ENCODE data around the gene SALL4. TPM values are rescaled to one million over a fixed set of nuclear protein-coding genes. Genes with fewer than 3 reads are reported as not detected.

Gene SALL4
- total and polyA plus RNA-seq, 4 donors: 0.16 to 3.6 (median 1.4) TPM

DNA sequence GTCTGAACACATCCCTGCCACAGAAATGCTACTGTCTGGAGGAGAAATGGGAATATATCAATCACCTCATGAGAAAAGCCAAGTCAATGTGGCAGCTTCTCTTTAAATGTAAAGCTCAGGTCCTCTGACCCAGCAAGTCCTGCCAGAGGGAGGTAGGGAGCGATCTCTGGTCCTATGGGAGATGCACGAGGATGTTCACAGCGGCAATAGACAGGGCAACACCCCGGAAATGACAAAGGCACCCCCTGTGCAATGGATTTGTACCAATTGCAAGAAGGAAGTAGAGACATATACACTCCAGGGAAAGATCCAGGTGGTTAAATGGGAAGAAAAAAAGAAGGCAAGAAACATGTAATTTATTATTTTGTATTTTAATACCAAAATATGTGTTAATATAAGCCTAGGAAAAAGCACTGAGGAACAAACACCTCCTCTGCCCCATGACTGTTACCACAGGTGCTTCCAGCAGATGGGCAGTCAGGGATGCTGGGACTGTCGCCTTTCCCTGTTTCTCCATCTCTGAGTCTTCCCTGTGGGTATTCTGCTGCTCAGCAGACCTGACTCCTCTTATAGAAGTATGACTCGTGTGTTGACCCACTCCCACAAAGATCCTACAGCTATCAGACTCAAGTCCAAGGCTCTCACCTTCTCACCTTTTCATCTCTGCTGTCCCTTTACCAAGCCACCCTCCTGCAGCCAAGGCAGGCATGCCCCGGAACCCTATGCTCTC lies 55.0 kb downstream of the SALL4 start:
- Histone ChIP-seq H3K9ac (ENCODE audit: low read depth in 1 of 2, low read length in 2 of 2) (no peak overlapping the region), H3K27ac (ENCODE audit: low read depth in 1 of 2, low read length in 2 of 2) (peak overlapping the region; percentile 40 to 46), H3K36me3 (ENCODE audit: control insufficient read depth in 4 of 4, insufficient read depth in 3 of 4, low read depth in 1 of 4, low read length in 3 of 4) (no peaks in the 10 kb centered on the region), H3K27me3 (ENCODE audit: control insufficient read depth in 4 of 4, insufficient read depth in 4 of 4, low read length in 3 of 4) (no peaks in the 10 kb centered on the region), H3K4me1 (ENCODE audit: control insufficient read depth in 4 of 4, insufficient read depth in 4 of 4, low read length in 3 of 4) (peaks cover 4 to 29% (median 14%) of the 10 kb centered on the region in 4 donors), H3K9me3 (ENCODE audit: control insufficient read depth in 4 of 4, low read length in 3 of 4) (no peaks in the 10 kb centered on the region), H3K4me3 (ENCODE audit: low read depth in 1 of 3, low read length in 3 of 3) (no peak overlapping the region)
- no peak for DNase-seq (ENCODE audit: low spot score)
- no peak for TF ChIP-seq YY1 (IDR thresholded peaks at IDR 0.05)
- no peak for TF ChIP-seq FOXA1 (IDR thresholded peaks at IDR 0.05)
- no peak for TF ChIP-seq HNF4A (conservative IDR thresholded peaks at IDR 0.05)
- no peak for TF ChIP-seq JUND (IDR thresholded peaks at IDR 0.05)
- no peak for TF ChIP-seq FOXA2 (IDR thresholded peaks at IDR 0.05)
- no peak for TF ChIP-seq RXRA (IDR thresholded peaks at IDR 0.05)
- TF ChIP-seq, protein P1, sequence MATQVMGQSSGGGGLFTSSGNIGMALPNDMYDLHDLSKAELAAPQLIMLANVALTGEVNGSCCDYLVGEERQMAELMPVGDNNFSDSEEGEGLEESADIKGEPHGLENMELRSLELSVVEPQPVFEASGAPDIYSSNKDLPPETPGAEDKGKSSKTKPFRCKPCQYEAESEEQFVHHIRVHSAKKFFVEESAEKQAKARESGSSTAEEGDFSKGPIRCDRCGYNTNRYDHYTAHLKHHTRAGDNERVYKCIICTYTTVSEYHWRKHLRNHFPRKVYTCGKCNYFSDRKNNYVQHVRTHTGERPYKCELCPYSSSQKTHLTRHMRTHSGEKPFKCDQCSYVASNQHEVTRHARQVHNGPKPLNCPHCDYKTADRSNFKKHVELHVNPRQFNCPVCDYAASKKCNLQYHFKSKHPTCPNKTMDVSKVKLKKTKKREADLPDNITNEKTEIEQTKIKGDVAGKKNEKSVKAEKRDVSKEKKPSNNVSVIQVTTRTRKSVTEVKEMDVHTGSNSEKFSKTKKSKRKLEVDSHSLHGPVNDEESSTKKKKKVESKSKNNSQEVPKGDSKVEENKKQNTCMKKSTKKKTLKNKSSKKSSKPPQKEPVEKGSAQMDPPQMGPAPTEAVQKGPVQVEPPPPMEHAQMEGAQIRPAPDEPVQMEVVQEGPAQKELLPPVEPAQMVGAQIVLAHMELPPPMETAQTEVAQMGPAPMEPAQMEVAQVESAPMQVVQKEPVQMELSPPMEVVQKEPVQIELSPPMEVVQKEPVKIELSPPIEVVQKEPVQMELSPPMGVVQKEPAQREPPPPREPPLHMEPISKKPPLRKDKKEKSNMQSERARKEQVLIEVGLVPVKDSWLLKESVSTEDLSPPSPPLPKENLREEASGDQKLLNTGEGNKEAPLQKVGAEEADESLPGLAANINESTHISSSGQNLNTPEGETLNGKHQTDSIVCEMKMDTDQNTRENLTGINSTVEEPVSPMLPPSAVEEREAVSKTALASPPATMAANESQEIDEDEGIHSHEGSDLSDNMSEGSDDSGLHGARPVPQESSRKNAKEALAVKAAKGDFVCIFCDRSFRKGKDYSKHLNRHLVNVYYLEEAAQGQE (IDR thresholded peaks at IDR 0.05): no peak
- TF ChIP-seq TAF1 (conservative IDR thresholded peaks at IDR 0.05): no peak
- TF ChIP-seq GABPA (IDR thresholded peaks at IDR 0.05 in 1 of 2, conservative IDR thresholded peaks at IDR 0.05 in 1 of 2): no peak
- TF ChIP-seq, protein P2, sequence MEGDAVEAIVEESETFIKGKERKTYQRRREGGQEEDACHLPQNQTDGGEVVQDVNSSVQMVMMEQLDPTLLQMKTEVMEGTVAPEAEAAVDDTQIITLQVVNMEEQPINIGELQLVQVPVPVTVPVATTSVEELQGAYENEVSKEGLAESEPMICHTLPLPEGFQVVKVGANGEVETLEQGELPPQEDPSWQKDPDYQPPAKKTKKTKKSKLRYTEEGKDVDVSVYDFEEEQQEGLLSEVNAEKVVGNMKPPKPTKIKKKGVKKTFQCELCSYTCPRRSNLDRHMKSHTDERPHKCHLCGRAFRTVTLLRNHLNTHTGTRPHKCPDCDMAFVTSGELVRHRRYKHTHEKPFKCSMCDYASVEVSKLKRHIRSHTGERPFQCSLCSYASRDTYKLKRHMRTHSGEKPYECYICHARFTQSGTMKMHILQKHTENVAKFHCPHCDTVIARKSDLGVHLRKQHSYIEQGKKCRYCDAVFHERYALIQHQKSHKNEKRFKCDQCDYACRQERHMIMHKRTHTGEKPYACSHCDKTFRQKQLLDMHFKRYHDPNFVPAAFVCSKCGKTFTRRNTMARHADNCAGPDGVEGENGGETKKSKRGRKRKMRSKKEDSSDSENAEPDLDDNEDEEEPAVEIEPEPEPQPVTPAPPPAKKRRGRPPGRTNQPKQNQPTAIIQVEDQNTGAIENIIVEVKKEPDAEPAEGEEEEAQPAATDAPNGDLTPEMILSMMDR (IDR thresholded peaks at IDR 0.05; ENCODE audit: low read depth, low read length, missing input control): no peak
- TF ChIP-seq, protein P3, sequence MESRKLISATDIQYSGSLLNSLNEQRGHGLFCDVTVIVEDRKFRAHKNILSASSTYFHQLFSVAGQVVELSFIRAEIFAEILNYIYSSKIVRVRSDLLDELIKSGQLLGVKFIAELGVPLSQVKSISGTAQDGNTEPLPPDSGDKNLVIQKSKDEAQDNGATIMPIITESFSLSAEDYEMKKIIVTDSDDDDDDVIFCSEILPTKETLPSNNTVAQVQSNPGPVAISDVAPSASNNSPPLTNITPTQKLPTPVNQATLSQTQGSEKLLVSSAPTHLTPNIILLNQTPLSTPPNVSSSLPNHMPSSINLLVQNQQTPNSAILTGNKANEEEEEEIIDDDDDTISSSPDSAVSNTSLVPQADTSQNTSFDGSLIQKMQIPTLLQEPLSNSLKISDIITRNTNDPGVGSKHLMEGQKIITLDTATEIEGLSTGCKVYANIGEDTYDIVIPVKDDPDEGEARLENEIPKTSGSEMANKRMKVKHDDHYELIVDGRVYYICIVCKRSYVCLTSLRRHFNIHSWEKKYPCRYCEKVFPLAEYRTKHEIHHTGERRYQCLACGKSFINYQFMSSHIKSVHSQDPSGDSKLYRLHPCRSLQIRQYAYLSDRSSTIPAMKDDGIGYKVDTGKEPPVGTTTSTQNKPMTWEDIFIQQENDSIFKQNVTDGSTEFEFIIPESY (IDR thresholded peaks at IDR 0.05): no peak
- TF ChIP-seq, protein P4, sequence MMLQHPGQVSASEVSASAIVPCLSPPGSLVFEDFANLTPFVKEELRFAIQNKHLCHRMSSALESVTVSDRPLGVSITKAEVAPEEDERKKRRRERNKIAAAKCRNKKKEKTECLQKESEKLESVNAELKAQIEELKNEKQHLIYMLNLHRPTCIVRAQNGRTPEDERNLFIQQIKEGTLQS (IDR thresholded peaks at IDR 0.05): no peak
- no peak for TF ChIP-seq SP1 (IDR thresholded peaks at IDR 0.05)
- TF ChIP-seq RAD21 (IDR thresholded peaks at IDR 0.05): no peak
- no peak for TF ChIP-seq EGR1 (IDR thresholded peaks at IDR 0.05; ENCODE audit: low read depth in 2 of 2)
- TF ChIP-seq HNF4G (IDR thresholded peaks at IDR 0.05): no peak
- no peak for TF ChIP-seq NR2F2 (IDR thresholded peaks at IDR 0.05)
- TF ChIP-seq, protein P5, sequence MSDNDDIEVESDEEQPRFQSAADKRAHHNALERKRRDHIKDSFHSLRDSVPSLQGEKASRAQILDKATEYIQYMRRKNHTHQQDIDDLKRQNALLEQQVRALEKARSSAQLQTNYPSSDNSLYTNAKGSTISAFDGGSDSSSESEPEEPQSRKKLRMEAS (IDR thresholded peaks at IDR 0.05): no peak
- WGBS: 83% methylated on average over 7 of the region's 7 CpGs
